ENCODE measurements around the gene DPF1.

Gene DPF1

DNA sequence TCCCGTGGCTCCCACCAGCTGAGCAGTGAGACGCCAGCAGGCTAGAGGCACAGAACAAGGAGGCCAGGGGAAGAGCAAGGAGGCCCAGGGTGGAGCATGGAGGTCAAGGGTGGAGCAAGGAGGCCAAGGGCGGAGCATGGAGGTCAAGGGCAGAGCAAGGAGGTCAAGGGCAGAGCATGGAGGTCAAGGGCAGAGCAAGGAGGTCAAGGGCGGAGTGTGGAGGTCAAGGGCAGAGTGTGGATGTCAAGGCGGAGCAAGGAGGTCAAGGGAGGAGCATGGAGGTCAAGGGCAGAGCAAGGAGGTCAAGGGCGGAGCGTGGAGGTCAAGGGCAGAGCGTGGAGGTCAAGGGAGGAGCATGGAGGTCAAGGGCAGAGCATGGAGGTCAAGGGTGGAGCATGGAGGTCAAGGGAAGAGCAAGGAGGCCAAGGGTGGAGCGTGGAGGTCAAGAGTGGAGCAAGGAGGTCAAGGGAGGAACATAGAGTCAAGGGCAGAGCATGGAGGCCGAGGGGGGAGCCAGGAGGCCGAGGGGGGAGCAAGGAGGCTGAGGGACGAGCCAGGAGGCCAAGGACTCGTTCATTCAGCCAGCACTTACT lies 27.7 kb downstream of the DPF1 start:
- DNase-seq: no peak

DNA sequence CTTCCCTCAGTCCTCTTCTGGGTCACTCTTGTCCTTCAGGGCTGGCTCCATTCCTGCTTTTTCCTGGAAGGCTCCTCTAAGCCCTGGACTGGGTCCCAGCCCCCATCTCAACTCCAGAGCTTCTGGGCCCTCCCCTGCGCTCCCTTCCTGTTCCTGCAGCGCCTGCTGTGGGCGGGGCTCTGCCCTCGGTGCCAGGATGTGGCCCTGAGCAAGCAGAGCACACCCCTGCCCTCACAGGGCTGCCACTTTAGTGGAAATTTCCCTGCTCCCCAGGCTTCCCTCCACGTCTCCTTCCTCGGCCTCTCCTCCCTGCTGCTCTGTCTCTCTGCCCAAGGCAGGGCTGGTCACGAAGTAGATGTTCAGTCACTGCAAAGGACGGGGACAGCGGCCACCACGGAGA lies 28.8 kb downstream of the DPF1 start:
- no peak for DNase-seq

DNA sequence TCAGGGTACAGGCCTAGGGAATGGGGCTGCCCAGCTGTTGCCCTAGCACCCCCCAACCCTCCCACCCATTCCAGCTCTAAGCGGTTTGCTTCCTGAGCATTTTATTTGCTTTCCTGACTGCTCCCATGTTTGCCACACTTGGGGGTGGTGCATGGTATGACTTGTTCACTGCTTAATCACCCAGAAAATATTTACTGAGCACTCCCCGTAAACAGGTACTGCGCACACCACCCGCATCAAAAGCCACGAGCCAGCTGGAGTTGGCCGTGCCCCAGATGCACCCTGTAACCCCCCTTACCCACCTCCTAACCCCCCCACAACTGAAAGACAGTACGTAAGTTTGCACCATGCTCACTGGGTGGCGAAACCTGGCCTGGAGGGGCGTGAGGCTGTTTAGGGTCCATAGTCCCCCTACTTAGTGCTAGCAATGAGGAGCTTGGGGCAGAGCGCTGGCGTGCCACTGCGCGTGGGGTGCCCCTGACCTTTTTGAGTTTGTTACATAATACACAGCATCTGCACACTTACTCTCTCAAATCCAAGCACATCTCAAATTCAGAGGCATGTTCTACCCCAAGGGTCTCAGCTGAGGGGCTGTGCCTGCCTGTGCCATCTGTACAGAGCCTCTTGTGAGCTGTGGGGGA lies 29.8 kb downstream of the DPF1 start:
- DNase-seq: no peak

DNA sequence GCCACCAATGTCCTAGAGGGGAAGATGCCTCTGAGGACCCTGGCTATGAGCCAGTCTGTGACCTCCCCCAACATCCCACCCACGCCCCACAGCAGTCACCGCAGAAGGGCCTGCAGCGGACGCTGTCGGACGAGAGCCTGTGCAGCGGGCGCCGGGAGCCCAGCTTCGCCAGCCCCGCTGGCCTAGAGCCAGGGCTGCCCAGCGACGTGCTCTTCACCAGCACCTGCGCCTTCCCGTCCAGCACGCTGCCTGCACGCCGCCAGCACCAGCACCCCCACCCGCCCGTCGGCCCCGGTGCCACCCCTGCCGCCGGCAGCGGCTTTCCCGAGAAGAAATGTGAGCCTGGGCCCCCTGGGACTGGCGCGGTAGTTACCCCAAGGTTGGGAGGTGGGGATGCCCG lies 30.6 kb downstream of the DPF1 start:
- no peak for DNase-seq

DNA sequence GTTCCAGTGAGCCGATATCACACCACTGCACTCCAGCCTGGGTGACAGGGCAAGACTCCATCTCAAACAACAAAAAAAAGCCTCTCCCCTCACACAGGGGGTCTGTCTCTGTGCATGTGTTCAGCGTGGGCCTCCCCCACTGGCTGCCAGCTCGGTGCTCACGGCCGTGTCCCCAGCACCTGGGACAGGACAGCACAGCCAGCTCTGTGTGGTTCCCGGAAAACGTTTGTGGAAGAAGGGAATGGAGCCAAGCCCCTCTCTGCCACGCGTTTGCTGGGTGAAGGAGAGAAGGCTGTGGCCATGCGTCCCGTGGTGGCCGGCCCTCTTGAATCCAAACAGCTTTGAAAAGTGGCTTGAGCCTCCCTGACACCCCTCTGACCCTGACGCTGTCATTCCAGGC lies 32.3 kb downstream of the DPF1 start:
- DNase-seq: no peak

DNA sequence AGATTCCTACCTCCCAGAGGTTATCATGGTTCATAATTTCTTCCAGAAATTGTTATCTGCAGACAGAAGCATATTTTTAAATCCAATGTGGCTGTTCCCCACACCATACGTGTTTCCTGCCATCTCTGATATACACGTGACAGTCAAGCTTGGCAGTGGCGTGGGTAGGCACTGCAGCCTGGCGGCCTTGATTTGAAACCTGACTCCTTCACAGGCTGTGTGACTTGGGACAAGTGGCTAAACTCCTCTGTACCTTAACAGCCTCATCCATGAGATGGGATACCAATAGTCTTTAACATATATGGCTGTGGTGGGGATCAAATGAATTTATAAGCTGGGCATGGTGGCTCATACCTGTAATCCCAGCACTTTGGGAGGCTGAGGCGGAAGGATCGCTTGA lies 33.2 kb downstream of the DPF1 start:
- no peak for DNase-seq

DNA sequence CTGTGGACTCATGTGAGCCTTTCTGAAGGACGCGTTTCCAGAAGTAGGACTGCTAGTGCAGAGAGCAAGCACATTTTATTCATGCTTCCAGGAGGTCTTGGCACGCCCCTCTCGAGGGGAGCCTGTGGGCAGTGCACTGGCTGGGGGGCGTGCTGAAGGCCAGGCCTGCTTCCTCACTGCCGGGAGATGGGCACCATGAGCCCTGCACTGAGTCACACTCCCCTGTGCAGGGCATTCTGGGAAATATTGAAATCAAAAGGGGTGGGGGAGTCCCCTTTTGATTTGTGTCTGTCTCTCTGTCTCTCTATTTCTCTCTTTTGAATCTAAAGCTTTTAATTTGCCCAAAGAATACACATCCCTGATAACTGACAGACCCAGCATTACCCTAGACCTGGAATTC lies 34.0 kb downstream of the DPF1 start:
- DNase-seq: peak in 1 of 2 experiments; percentile 10

DNA sequence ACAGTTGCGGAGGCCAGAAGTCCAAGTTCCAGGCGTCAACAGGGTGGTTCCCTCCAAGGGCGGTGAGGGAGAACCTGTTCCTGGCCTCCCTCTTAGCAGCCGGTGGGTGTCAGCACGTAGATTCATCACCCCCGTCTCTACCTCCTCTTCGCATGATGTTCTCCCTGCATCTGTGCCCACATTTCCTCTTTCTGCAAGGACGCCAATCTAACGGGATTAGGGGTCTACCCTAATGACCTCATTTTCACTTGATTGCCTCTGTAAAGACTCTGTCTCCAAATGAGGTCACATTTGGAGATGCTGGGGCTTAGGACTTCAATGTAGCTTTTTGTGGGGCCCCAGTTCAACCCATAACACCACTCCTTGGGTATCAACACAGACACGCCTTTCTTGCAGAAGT lies 38.5 kb downstream of the DPF1 start:
- DNase-seq: no peak

DNA sequence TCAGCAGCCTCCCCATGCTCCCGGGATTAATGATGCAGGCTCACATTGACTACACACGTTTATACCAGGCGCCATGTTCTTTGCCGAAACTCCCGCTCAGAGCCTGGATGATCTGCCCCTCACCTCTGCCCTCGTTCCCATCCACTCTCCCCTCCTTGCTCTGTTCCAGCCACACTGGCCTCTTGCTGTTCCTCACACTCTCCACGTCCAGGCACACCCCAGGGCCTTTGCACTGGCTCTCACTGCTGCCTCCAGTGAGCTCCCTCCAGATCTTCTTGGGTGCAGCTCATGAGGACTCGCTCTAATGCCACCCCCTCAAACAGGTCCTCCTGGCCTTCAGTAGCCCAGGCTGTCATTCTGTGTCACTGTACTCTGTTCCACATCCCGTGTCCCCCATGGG lies 39.2 kb downstream of the DPF1 start:
- DNase-seq: no peak

DNA sequence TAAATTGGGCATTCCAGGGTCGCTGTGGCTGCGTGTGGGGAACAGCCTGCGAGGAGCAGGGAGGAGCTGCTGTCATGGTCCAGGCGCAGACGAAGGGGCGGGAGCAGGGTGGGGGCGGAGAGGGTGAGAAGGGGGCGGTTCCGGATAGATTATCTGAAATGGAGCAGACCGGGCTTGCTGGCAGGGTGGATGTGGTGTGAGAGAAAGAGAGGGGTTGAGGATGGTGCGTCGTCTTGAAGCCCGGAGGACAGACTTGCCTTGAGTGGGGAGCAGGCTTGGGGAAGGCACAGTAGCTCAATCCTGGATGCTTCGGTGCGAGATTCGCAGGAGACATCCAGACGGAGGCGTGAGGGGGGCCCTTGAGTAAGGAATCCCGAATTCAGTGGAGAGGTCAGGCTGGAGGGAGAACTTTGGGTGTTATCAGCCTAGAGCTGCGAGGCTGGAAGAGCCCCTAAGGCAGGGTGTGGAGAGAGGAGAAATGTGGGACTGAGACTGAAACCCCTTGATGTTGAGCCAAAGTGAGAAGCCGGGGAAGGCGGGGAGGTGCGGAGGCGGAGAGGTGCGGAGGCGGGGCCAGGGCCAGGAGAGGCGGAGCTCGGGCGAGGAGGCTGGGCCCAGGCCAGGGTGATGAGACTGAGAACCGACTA lies 40.6 kb downstream of the DPF1 start:
- peak in 1 of 2 experiments; percentile 2 for DNase-seq

DNA sequence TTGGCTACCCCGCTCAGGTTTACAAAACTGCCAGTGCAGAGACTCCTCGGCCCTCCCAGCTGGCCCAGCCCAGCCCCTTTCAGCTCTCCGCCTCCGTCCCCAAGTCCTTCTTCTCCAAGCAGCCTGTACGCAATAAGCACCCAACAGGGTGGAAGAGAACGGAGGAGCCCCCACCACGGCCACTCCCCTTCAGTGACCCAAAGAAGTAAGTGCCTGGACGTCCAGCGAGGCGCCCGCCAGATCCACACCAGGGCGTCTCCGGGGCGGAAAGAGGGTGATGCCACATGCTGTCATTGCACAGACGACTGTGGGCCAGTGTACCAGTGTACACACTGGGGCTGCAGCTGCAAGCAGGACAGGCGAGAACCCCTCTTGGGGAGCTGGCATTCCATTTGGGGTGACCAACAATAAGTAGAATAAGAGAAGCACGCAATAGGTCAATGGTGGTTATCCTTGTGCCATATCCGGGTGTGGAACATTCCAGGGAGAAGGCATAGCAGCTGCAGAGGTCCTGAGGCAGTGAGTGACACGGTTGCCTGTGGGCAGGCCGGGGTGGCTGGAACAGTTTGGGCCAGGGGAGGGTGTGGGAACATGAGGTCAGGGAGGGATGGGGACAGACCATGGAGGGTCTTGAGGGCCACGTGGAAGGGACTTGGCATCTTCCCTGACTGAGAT lies 41.3 kb downstream of the DPF1 start:
- no peak for DNase-seq

DNA sequence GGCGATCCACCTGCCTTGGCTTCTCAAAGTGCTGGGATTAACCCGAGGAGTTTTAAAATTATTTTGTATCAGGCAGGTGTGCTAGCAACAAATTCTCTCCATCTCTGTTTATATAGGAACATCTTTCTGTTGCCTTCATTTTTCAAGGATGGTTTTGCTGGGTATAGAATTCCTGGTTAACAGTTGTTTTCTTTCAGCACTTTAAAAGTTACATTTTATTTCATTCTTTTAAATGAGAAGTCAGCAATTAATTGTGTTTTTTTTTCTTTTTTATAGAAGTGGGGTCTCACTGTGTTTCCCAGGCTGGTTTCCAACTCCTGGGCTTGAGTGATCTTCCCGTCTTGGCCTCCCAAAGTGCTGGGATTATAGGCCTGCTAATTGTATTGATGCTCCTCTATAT lies 44.0 kb downstream of the DPF1 start:
- no peak for DNase-seq

DNA sequence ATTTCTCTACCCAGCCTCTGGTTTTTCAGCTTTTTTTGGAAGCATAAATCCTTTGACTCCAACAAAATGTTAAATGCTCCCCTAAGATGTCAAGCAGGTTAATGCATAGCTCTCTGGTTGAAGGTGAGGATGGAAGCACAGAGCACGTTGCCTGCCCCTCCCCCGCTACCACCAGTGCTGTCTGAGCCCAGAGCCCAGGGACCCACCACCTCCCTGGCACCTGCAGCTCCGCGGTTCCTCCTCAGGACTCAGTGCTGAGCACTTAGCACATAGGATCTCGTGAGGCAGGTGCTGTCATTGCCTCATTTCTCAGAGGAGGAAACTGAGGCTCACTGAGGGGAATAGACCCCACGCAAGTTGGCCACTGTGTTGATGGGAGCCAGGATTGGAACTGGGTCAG lies 48.6 kb downstream of the DPF1 start:
- no peak for DNase-seq

DNA sequence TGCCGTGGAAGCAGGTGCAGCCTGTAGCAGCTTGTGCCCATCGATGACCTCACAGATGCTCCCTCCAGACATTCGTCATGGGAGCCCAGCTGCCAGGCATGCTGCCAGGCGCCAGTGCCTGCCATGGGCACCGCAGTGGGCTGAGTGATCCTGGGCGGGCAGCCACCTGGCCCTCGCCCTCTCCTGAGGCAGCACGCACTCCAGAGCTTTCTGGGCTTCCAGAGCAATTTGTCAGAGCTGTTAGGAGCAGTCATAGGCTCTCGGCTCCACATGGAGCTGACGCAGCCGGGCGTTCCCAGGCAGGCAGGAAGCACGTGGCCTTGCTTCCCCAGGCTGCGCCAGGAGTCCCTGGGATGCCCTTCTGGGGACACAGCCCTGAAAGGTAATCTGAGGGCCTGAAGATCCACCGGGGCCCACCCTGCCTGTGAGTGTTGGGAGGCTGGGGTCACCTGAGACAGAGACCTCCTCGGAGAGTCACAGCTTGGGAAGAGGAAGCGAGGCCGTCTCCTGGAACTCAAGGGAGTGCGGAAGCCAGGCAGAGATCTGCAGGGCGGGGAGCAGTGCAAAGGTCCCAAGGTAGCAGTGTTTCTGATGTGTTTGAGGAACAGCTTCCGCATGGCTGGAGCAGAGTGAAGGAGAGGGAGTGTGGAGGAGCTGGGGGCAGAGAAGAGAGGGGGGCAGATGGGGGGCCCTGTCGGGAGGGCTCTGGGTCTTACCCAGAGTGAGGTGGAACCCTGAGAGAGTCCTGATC lies 50.6 kb downstream of the DPF1 start:
- DNase-seq: no peak

DNA sequence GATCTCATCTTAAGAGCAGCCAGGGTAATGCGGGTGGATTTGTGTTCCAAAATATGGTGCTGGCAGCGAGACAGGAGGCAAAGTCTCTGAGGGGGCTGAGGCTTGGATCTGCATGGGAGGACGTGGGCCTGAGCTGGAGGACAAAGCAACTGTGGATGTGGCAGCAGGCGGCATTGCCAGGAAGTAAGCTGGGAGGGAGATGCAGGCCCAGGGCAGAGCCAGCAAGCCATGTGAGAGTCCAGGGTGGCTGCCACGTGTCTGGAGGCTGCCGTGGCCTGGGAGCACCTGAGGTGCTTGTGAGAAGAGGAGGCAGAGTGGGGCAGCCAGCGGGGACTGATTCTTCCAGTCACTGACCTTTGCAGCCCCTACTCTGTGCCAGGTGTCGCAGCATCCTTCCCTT lies 52.0 kb downstream of the DPF1 start:
- DNase-seq: no peak

DNA sequence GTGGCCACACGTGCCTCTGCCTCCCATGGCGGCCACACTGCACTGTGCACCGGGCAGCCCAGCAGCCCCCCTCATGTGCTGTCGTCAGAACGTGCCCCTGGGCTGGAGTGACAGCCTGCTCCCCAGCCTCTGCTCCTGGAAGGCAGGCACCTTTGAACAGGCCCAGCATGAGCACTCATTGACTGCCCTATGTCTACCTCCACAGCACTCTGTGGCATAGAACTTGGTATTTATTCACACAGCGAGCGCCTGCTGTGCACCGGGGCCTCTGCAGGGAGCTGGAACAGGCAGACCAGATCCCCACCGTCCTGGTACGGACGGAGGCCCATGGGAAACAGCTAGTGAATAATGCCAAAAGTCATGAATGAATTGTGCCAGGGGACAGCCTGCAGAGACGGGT lies 53.7 kb downstream of the DPF1 start:
- no peak for DNase-seq

DNA sequence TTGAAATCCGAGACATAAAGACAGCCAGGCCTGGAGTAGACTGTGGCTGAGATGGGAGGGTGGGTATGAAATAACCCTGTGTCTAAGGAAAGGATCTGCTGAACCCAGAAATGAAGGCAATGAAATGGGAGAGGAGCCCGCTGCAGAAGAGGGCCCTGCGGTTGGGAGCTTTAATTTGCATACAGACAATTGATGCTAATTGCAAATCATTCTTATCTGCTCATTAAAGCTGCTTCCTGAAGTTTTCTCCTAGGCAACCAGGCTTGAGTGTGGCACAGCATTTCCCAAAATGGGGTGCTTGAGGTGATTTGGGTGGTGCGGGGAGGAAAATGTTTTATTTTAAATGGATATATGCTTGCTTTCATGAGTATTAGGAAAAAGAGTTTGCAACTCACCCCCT lies 55.4 kb downstream of the DPF1 start:
- DNase-seq: no peak

DNA sequence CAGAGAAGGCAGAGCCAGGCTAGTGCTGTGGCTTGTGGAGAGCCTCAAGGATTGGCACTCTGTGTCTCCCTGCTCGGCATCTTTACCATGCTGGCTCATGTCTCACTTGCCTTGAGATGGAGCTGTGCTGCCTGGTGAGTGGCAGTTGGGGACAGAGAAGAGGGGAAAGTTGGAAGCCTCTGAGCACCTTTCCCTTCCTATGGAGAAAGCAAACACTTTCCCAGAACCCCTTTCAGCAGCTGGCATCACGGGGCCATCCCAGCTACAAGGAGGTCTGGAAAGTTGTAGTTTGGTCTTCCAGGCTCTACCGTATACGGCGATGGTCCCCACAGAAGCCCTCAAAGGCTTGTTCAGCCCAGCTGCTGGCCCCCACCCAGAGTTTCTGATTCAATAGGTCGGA lies 58.7 kb downstream of the DPF1 start:
- no peak for DNase-seq

DNA sequence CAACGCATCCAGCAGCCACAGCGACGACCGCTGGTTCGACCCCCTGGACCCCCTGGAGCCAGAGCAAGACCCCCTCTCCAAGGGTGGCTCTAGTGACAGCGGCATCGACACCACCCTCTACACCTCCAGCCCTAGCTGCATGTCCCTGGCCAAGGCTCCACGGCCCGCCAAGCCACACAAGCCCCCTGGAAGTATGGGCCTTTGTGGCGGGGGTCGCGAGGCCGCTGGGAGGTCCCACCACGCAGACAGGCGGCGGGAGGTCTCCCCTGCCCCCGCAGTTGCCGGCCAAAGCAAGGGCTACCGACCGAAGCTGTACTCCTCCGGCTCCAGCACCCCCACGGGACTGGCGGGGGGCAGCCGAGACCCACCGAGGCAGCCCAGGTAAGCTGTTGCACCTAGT lies 59.5 kb downstream of the DPF1 start:
- DNase-seq: no peak

DNA sequence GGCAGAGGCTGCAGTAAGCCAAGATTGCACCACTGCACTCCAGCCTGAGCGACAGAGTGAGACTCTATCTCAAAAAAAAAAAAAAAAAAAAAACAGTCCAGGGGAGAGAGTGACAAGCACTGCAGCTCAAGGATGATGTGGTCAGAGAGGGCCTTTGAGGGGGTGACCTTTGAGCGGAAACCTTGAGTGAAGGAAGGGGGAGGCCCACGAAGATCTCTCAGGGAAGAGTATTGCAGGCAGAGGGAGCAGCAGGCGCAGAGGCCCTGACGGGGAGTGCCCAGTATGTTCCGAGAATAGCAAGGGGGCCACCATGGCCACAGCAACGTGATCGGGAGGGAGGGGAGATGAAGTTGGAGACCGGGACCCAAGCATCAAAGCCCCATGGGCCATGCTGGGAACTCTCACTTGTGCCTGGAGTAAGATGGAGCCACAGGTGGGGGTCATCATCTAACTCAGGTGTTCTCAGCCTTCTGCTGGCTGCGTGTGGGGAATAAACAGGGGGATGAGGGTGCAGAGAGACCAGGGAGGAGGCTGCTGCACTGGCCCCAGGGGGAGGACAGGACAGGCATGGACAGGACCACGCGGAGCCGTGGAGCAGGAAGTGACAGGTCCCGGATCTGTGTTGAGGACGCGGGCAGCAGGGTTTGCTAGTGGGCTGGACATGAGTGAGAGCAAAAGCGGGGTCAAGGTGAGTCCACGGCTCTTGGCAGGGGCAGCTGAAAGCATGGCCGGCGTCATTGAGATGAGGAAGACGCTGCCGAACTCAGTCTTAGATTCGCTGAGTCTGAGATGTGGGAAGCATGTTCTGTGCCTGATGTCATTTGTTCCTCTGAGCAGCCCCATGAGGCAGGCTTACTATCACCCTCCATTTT lies 60.4 kb downstream of the DPF1 start:
- no peak for DNase-seq

DNA sequence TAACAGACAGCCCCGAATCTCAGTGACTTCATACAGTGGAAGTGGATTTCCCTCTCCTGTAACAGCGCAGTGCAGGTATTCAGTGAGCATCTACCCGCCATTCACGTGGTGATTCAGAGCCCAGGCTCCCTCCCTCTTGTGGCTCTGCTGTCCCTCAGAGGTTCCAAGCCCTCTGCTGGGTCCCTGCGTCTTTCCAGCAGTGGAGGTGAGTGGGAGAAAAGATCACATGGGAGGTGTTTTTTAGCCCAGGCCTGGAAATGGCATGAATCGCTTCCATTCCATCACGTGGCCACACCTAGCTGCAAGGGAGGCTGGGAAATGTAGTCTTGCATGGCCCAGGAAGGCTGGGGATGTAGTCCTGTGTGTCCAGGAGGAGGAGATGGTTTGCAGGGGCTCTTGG lies 61.4 kb downstream of the DPF1 start:
- DNase-seq: no peak

DNA sequence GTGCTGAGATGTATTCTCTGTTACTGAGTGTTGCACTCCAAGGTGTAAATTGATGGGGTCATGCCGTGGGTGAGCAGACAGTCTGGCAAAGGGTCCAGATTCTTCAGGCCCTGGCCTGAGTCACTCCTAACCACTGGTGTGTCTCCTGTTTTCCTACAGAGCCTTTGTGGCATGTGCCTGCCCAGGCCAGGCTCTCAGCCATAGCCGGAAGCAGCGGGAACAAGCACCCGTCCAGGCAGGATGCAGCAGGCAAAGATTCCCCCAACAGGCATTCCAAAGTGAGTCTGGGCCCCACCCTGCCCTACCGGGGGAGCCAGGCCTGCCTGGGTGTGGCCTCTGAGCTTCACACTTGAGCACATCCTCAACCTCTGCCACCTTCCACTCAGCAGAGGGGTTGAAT lies 61.9 kb downstream of the DPF1 start:
- no peak for DNase-seq

All from activated CD4-positive, alpha-beta T cell treated with anti-CD3 and anti-CD28 coated beads, Interleukin-2, amount 50 U/mL, for 48 hours (primary cell).